Panc1 (cell line): Measurements from ENCODE around the gene TBC1D32.

Source experiments
- TCF7L2 ChIP-seq: IDR thresholded peaks from 2 replicates; pipeline ENCODE4 v1.6.1; 2011; ENCODE audit warnings: mild to moderate bottlenecking, low read depth, low read length, inconsistent platforms
- TF ChIP-seq, protein P1 (sequence below): fragments of 450-650 bp; IDR thresholded peaks from 2 replicates; pipeline ENCODE4 v1.5.1; 2017; ENCODE audit warnings: mild to moderate bottlenecking
- TF ChIP-seq, protein P2 (sequence below), 2 experiments: IDR thresholded peaks; 2 replicates each; pipeline ENCODE4 v1.6.1; 2011 to 2012; ENCODE audit warnings: low read depth in 2 of 2, control low read depth in 1 of 2, low read length in 1 of 2, mild to moderate bottlenecking in 1 of 2, moderate library complexity in 1 of 2; ENCODE audit not compliant: insufficient read depth in 1 of 2

DNA sequence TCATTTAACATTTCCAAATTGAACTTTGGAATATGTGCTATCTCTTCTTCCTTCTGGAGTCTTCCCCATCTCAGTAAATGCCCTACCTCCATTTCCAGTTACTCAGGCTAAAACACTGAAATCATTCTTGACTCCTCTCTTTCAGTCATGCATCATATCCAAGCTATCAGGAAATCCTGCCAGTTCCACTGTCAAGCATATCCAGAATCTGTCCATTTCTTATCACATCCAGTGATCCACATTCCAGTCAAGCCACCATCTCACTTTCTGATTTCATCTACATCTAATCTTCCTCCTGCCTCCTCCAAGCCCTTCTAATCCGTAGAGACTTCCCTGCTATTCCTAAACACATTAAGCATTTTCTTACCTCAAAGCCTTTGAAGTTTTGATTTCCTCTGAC is 15.3 kb upstream of the TBC1D32 start:
- TF ChIP-seq, protein P1, sequence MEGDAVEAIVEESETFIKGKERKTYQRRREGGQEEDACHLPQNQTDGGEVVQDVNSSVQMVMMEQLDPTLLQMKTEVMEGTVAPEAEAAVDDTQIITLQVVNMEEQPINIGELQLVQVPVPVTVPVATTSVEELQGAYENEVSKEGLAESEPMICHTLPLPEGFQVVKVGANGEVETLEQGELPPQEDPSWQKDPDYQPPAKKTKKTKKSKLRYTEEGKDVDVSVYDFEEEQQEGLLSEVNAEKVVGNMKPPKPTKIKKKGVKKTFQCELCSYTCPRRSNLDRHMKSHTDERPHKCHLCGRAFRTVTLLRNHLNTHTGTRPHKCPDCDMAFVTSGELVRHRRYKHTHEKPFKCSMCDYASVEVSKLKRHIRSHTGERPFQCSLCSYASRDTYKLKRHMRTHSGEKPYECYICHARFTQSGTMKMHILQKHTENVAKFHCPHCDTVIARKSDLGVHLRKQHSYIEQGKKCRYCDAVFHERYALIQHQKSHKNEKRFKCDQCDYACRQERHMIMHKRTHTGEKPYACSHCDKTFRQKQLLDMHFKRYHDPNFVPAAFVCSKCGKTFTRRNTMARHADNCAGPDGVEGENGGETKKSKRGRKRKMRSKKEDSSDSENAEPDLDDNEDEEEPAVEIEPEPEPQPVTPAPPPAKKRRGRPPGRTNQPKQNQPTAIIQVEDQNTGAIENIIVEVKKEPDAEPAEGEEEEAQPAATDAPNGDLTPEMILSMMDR, result no peak
- TF ChIP-seq, protein P2, sequence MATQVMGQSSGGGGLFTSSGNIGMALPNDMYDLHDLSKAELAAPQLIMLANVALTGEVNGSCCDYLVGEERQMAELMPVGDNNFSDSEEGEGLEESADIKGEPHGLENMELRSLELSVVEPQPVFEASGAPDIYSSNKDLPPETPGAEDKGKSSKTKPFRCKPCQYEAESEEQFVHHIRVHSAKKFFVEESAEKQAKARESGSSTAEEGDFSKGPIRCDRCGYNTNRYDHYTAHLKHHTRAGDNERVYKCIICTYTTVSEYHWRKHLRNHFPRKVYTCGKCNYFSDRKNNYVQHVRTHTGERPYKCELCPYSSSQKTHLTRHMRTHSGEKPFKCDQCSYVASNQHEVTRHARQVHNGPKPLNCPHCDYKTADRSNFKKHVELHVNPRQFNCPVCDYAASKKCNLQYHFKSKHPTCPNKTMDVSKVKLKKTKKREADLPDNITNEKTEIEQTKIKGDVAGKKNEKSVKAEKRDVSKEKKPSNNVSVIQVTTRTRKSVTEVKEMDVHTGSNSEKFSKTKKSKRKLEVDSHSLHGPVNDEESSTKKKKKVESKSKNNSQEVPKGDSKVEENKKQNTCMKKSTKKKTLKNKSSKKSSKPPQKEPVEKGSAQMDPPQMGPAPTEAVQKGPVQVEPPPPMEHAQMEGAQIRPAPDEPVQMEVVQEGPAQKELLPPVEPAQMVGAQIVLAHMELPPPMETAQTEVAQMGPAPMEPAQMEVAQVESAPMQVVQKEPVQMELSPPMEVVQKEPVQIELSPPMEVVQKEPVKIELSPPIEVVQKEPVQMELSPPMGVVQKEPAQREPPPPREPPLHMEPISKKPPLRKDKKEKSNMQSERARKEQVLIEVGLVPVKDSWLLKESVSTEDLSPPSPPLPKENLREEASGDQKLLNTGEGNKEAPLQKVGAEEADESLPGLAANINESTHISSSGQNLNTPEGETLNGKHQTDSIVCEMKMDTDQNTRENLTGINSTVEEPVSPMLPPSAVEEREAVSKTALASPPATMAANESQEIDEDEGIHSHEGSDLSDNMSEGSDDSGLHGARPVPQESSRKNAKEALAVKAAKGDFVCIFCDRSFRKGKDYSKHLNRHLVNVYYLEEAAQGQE (IDR thresholded peaks at IDR 0.05; ENCODE audit: insufficient read depth in 1 of 2, low read depth in 2 of 2, low read length in 1 of 2), result no peak
- no peak for TF ChIP-seq TCF7L2
